ENCODE measurements around the gene NOSIP.

GRCh38 chr19:49549045-49549444 lies 31.3 kb downstream of the NOSIP start:
- TF ChIP-seq, protein P1, sequence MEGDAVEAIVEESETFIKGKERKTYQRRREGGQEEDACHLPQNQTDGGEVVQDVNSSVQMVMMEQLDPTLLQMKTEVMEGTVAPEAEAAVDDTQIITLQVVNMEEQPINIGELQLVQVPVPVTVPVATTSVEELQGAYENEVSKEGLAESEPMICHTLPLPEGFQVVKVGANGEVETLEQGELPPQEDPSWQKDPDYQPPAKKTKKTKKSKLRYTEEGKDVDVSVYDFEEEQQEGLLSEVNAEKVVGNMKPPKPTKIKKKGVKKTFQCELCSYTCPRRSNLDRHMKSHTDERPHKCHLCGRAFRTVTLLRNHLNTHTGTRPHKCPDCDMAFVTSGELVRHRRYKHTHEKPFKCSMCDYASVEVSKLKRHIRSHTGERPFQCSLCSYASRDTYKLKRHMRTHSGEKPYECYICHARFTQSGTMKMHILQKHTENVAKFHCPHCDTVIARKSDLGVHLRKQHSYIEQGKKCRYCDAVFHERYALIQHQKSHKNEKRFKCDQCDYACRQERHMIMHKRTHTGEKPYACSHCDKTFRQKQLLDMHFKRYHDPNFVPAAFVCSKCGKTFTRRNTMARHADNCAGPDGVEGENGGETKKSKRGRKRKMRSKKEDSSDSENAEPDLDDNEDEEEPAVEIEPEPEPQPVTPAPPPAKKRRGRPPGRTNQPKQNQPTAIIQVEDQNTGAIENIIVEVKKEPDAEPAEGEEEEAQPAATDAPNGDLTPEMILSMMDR (IDR thresholded peaks at IDR 0.05) = no peak
- TF ChIP-seq POLR2A (IDR thresholded peaks at IDR 0.05) = no peak
